T-helper 1 cell treated with Interleukin-12 subunit alpha and Interleukin-12 subunit beta and Interleukin-4 antibody, amounts not matched to agents 30 ng/mL and 1 ng/mL, for 36 hours (primary cell): Measurements from ENCODE around the gene CBLN3. TPM values are rescaled to one million over a fixed set of nuclear protein-coding genes. Genes with fewer than 3 reads are reported as not detected.

ENCODE experiments used
- intact Hi-C: fragments of 100-400 bp; cut with micrococcal nuclease; formaldehyde crosslinking; loops from one replicate; pipeline ENCODE4 v1.15.1; 2024
- total RNA-seq: library from RNA; stranded (reverse); gene quantifications from 2 replicates; pipeline ENCODE4 v1.2.3, GENCODE V29; 2022

CBLN3 gene
- total RNA-seq, 1 donor from 2014 or later, result 17.7 TPM

DNA sequence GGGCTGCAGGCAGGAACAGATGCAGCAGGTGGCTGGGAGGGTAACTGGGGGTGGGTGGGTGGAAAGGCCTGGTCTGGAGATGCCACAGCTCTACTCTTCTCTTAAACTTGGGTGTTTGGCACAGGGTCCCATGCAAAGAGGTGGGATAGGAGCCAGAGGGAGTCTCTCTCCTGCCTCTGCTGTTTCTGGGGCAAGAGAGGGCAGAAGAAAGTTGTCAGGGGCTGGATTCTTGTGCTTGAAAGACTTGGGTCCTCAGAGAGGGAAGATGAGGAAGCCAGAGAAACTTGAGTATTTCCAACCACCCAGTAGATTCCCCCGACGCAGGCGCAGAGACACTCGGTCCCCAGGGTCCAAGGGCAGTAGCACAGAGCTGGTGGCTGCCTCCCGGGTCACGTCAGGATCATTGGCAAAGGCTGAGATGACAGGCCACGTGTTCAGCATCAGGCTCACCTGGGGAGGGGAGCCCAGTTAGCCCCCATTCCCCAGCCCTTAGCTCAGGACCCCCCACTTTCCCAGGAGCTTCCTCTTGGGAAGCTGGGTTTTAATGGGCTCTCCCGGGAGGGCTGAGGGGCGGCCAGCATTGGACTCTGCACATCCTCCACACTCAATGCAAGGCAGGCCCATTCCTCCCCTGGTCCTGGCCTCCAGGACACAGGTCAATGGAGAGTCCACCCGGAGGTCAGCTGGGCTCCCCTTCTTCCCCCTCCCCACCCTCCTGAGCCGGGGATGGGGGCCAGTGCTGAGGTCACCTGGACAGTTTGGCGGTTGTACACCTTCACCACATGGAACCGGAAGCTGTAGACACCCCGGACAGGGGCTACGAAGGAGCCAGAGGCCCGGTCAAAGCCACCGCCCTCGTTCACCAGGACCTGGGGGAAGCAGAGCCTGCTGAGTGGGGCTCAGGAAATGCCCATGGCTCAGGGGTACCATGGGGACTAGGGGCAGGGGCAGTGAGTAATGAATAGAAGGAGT lies 1.6 kb downstream of the CBLN3 start:
- intact Hi-C loops, result no loop called here

DNA sequence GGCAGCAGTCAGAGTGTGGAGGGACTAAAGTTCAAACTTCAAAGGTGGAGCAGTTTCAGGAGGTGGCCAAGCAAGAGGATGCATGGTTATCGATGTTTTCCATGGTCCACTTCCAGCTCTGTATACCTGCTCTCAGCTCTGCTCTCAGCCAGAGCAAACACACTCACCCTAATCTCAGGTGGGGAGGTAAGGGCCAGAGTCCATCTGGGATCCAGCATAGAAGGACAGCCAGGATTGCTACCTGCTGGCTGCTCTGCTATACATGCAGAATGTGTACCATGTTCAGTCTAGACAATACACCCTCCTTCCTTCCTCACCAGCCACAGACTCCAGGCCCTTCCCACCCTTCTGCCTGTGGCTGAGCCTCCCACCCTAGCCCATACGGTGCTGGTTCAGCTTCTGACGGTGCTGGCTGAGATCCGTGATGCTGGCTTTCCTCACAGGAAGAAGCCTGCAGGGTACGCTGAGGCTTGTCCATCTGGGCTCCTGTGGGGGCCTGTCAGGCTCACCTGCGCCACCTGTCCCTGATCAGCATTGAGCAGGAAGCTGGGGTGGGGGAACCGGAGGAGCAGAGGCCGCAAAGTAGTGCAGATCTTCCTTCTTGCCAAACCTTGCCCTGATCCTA lies 2.4 kb downstream of the CBLN3 start:
- intact Hi-C loops, result no loop called here

DNA sequence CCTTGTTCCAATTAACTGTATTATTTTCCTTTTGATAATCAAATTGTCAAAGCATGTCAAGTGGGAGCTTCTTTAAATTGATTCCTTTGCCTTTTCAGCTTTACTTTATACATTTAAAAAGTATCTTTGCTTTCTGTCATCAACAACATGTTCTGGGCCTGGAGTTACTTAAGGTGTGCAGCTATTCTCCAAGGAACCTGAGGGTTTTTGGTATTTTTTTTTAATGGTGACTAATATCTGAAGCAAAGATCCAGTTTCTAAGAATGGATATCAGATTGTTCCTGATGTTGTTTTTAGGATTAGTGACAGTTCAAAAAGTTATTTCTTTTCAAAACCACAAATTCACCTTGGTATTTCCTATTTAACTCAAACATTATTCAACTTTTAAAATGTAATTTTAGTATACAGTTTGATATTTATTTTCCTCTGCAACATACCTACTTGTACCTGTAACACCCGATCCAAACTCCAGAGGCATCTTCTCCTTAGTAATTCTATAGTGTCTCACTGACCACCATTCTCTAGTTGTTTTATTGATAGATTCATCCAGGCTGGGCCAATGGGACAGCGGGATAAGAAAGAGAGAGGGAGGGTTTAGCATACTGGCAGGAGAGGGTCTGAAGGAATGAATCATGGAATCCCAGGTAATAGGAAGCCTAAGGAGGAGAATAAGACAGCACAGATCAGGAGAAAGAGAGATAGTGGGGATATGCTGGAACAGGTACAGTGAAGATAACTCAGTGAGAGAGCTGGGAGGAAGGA lies 3.1 kb downstream of the CBLN3 start:
- intact Hi-C loops, result no loop called here

DNA sequence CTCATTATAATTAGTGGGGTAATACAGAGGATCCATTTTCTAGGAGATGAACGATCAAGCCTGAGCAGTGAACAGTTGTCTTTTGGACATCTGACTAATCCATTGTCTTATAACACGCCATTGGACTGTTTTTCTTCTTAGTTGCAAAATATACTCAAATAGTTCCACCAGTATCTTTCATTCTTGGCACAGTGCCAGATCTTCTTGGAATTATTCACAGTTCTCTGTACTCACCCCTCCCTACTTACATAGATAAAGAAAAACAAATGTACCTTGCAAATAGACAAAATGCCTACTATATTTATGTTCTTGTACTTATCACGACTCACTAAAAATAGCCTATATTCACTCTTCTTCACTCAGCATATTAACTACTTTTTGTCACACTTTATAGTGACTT lies 3.8 kb downstream of the CBLN3 start:
- intact Hi-C loops, result no loop called here

DNA sequence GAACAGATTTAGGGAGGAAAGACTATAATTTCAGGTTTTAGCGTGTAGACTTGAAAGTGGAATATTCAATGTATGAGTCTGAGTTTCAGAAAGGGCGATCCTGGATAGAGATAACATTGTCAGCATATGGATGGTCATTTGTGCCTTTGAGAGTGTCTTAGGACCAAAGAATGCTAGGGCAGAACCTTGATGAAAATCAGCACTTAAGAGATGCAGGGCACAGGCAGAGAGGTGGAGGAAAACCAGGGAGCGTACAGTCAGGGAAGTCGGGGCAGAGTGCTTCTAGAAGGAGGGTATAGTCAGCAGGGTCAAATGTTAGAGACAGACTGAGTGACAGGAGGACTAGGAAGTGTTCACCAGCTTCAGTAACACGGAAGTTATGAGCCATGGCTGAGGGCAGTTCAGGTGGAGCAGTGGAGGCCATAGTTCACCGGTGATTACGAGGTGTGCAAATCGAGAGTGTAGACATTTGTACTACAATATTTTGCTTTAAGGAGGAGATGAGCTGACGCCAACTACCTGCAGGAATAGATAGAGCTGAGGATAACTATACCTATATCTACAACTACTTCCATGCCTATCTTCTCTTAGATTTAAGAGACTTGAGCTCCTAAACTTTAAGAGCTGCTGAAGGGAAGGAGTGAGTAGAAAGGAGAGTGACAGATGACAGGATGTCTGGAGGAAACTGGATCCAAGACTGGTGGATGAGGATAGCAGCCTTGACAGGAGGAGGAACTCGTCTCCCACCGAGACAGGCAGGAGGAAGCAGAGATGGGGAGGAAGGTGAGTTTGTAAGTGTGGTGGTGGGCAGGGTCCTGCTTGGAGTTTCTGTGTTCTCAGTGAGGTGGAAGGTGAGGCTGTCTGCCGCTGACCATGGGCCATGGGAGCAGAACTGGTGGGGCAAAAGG lies 6.5 kb downstream of the CBLN3 start:
- intact Hi-C loops, result no loop called here

DNA sequence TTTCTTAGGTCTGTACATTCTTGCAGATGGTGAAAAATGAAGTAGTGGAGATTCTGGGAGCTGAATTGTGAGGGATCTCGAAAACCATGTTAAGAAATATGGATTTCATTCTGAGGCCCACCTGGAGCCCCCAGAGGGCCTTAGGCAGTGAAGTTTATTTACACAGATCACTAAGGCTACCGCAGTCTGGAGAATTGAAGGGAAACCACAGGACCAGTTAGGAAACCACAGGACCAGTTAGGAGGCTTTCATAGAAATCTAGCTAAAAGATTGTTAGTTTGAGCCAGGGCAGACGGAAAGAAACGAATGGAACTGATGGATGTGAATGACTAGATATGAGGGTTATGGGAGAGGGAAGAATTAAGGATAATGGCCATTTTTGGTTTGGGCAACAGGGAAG lies 7.2 kb downstream of the CBLN3 start:
- intact Hi-C loops, result no loop called here

DNA sequence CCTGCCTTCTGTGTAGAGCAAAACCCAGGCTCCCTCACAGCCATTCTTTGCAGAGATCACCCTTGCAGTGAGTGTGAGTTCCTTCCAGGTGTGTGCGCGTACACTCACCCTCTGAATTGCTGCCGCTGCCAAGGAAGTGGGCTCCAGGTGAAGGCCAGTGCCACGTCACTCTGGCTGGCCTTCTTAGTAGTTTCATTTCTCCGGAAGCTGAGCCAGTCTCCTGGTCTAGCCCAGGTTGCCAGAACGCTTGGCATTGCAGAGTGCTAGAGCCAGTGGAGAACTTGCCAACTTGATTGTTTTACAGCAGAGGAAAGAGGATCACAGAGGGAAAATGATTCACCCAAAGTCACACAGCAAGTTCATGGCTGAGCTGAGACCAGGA lies 11.0 kb downstream of the CBLN3 start:
- intact Hi-C loops, result no loop called here

DNA sequence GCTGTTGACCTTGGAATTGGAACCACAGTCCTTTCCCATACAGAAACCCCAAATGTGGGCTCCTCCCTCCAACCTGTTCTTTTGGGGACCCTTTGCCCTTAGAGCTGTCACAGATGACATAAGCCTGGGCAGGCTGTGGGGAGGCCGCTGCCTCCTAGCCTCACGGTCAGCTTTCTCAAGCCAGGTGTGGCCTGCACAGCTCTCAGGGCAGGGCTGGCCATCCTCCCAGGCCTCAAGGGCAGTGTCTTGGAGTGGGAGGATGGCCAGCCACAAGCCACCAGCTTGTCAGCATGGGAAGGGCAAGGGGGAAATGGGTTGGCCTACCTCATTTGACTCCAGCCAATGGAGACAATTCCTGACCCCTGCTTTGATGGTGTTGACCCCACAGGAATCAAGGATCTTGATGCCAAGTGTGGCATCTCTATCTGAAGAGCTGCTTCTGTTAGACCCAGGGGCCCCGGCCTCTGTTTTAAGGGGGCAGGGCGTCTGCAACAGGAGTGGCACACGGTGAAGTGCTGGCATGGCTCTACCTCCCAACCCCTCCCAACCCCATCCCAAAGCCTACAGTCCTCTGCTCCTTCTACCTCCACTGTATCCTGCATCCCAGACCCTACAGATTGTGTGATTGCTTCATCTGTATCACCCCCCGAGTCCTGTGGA lies 11.5 kb downstream of the CBLN3 start:
- intact Hi-C loops, result no loop called here

DNA sequence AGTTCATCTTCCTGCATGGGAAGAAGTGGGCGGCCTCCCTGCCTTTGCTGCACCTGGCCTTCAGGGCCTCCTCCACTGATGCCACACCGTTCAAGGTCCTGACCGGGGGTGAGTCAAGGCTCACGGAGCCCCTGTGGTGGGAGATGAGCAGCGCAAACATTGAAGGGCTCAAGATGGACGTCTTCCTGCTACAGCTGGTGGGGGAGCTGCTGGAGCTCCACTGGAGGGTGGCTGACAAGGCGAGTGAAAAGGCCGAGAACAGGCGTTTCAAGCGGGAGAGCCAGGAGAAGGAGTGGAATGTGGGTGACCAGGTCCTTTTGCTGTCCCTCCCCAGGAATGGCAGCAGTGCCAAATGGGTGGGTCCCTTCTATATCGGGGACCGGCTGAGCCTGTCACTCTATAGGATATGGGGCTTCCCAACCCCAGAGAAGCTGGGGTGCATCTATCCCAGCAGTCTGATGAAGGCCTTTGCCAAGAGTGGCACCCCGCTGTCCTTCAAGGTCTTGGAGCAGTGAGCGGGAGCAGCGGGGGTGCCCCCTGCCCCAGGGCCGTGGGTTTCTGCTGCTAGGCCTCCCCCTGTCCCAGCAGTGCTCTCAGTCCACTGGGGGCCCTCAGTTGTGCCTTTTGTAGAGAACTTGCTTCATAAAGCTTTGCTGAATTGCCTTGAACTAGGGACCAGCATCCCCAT lies 12.4 kb downstream of the CBLN3 start:
- intact Hi-C loops, result no loop called here

DNA sequence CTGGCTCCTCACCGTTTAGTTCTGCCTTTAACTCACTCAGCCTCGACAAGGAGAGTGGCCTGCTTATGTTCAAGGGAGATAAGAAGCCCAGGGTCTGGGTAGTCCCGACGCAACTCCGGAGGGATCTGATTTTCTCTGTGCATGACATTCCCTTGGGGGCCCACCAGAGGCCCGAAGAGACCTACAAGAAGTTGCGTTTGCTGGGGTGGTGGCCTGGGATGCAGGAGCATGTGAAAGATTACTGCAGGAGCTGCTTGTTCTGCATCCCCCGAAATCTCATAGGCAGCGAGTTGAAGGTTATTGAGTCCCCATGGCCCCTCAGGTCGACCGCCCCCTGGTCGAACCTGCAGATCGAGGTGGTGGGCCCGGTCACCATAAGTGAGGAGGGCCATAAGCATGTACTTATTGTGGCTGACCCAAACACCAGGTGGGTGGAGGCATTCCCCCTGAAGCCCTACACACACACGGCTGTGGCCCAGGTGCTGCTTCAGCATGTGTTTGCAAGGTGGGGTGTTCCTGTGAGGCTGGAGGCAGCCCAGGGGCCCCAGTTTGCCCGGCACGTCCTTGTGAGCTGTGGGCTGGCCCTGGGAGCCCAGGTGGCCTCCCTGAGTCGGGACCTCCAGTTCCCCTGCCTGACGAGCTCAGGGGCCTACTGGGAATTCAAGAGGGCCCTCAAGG lies 13.1 kb downstream of the CBLN3 start:
- intact Hi-C loops, result no loop called here

DNA sequence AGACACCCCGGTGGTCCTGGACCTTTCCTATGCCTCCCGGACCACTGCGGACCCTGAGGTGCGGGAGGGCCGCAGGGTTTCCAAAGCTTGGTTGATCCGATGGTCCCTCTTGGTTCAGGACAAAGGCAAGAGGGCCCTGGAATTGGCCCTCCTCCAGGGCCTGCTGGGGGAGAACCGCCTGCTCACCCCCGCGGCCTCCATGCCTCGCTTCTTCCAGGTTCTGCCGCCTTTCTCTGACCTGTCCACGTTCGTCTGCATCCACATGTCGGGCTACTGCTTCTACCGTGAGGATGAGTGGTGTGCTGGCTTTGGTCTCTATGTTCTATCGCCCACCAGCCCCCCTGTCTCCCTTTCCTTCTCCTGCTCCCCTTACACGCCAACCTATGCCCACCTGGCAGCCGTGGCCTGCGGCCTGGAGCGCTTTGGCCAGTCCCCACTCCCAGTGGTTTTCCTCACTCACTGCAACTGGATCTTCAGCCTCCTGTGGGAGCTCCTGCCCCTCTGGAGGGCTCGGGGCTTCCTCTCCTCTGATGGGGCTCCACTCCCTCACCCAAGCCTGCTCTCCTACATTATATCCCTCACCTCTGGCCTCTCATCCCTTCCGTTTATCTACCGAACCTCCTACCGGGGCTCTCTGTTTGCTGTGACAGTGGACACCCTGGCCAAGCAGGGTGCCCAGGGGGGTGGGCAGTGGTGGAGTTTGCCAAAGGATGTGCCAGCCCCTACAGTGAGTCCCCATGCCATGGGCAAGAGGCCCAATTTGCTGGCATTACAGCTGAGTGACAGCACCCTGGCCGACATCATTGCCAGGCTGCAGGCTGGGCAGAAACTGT lies 13.8 kb downstream of the CBLN3 start:
- intact Hi-C loops, result no loop called here

DNA sequence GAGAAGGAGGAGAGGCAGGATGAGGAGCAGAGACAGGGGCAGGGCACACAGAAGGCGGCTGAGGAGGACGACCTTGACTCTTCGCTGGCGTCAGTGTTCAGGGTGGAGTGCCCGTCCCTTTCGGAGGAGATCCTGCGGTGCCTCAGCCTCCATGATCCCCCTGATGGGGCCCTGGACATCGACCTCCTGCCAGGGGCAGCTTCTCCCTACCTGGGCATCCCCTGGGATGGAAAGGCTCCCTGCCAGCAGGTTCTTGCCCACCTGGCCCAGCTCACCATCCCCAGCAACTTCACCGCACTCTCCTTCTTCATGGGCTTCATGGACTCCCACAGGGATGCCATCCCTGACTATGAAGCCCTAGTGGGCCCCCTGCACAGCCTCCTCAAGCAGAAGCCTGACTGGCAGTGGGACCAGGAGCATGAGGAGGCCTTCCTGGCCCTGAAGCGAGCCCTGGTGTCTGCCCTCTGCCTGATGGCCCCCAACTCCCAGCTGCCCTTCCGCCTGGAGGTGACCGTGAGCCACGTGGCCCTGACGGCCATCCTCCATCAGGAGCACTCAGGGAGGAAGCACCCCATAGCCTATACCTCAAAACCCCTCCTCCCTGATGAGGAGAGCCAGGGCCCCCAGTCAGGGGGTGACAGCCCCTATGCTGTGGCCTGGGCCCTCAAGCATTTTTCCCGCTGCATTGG lies 14.6 kb downstream of the CBLN3 start:
- intact Hi-C loops, result loop anchor here (5.0 kb wide), 1 partner anchor 48 kb away; the partner anchor contains the start of gene NFATC4

DNA sequence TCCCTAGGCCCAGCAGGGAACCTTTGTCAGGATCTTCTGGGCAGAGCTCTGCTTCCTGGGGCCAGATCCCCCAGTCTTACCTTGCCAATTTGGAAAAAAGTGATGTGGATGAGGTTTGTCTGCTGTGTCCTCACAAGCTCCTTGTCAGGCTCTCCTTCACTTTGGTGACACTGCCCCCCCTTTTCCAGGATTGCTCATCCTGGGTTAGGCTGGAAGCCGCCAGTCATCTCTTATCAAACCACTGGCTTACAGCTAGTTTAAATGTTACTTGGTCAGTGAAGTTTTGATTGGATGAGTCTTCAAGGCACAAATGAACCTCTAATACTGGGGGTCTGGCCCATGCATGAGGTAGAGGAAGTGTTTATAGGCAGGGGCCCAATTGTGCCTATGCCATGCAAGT lies 15.4 kb downstream of the CBLN3 start:
- intact Hi-C loops, result loop anchor here (5.0 kb wide), 1 partner anchor 47 kb away; the partner anchor contains the start of gene NFATC4

DNA sequence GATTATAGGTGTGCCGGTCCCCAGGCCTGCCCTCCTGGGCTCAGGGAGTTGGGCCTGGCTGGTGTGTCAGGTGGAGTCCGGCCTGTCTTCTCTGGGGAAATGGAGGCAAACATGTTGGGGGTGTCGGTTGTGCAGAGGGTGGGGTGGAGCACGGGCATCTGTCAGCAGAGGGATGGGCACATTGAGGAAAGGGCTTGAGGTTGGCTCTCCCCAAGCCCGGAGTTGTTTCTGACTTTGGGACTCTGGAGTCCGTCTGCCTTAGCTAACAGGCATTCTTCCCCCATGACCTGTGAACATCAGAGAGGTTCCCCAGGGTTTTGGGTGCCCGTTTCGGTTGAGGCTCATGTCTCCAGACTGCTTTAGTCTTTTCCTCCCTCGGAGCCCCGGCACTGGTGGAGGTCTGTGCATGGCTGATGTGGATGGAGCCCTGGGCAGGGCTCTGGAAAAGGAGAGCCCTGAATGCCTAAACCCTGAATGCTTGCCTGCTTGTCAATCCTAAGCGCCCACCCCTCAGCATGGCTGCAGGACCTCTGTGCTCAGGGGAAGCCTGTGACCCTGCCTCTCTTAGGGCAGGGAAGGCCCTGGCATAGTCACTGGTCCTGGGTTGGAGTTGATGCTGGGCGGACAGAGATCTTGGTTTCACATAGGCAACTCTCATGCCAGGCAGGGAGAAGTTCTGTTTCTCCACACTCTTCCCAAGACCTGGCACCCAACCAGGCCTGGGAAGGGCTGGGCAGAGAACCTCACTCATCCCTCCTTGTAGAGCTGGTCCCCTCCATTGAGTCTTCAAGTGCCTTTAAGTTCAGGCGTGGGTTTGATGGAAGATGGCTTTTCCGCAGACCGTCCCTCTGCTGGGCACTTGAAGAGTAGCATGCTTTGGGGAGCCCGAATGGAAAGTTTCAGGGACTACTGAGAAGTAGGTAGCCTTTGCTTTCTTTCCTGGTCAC lies 17.8 kb downstream of the CBLN3 start:
- intact Hi-C loops, result loop anchor here (1.0 to 5.0 kb wide), 2 partner anchors 20 to 44 kb away; partner anchors contain the start of gene NFATC4

DNA sequence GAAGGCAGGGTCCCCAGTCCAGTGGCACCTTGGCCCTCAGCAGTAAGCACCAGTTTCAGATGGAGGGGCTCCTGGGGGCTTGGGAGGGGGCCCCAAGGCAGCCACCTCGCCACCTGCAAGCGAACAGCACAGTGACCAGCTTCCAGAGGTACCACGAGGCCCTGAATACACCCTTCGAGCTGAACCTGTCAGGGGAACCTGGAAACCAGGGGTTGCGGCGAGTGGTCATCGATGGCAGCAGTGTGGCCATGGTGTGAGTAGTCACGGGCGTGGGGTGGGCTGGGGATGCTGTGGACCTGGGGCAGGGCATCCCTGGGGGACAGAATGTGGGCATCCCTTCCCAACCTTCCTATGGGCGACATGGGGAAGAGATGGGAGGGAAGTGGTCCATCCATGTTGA lies 19.5 kb downstream of the CBLN3 start:
- intact Hi-C loops, result loop anchor here (5.0 kb wide), 1 partner anchor 43 kb away; the partner anchor contains the start of gene NFATC4

DNA sequence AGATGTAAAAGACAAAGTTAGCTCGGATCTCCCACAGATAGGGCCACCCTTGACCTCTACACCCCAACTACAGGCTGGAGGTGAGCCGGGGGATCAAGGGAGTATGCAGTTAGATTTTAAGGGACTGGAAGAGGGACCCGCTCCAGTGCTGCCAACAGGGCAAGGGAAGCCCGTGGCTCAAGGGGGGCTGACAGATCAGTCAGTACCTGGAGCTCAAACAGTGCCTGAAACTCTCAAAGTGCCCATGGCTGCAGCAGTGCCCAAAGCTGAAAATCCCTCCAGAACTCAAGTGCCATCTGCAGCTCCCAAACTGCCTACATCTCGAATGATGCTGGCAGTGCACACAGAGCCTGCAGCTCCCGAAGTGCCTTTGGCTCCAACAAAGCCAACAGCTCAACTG lies 20.3 kb downstream of the CBLN3 start:
- intact Hi-C loops, result no loop called here
